Umbilical cord (tissue), 2 donors: ENCODE data around the gene ELOB. TPM values are rescaled to one million over a fixed set of nuclear protein-coding genes. Genes with fewer than 3 reads are reported as not detected.

ENCODE experiments used
- DNase-seq: peaks from one replicate; pipeline ENCODE4 v3.0.0-alpha.2; 2015; ENCODE audit warnings: low spot score
- total RNA-seq: library from RNA; depleted of rRNA; stranded (reverse); fragments of >200 nt; gene quantifications from one replicate; pipeline ENCODE4 v1.2.3, GENCODE V29; 2014; ENCODE audit warnings: low replicate concordance; ENCODE audit not compliant: insufficient read depth

ELOB gene
- 159 TPM for total RNA-seq

DNA sequence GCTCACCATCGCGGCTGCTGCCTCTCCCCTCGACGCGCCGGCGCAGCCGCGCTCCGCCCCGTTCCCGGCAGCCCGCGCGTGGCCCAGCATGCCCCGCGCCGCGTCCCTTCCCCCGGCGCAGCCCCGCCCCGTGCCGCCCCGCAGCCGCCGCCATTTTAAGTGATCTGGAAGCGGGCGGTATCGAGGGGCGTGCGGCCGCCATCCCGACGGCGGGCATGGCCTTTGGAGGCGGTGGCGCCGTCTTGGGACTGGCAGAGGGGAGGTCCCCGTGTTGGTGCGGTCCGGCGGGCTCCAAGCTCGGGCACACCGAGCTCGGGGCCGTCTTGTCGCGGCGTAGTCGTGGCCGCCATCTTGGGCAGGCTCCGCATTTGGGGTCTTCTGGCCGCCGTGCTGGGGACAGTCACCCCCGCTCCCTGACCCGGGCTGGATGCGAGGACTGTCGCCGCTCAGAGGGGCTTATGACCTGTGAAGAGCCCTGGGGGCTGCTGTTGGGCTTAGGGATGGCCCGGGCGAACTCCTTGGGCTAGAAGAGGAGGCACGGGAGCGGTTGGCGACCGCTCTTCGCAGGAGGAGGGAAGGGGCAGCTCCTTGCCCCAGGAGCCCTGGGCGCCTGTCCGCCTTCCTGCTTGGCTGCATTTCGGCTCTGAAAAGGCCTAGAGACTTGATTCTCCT lies at the start of gene ELOB:
ELOB (minus strand) TSS at position 50 of the 672 bp plus-strand sequence; CDS start at position 9, 41 bp downstream.
- DNase-seq, result peak; percentile 90

GRCh38 chr16:2825906-2826305 lies 48.8 kb upstream of the ELOB start:
- DNase-seq, result no peak

- no peak for DNase-seq
These were observed 48.1 kb upstream of the ELOB start for GRCh38 chr16:2825049-2825742.

- no peak for DNase-seq
These were observed 47.5 kb upstream of the ELOB start for GRCh38 chr16:2824626-2825025.

- no peak for DNase-seq
These were observed 45.4 kb upstream of the ELOB start for GRCh38 chr16:2822496-2822895.

DNA sequence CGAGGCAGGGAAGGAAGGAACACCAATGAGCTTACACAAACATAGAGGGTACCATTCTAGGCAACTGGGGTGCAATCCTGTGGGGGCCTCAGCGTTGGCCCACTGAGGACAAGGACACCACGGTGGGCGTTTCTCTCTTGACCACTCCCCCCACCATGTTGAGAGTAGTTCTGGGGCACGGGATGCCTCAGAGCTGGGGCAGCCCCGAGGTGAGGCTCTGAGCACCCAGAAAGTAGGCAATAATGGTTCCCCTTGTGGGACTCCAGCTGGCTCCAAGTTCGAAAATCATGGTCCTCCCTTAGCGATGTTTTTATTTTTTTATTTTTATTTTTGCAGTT lies 45.0 kb upstream of the ELOB start:
- DNase-seq, result no peak

GRCh38 chr16:2821487-2822157 lies 44.5 kb upstream of the ELOB start:
- DNase-seq, result no peak

GRCh38 chr16:2820836-2821486 lies 43.9 kb upstream of the ELOB start:
- no peak for DNase-seq

- no peak for DNase-seq
These were observed 43.1 kb upstream of the ELOB start for GRCh38 chr16:2819939-2820835.

GRCh38 chr16:2819179-2819938 lies 42.3 kb upstream of the ELOB start:
- no peak for DNase-seq

- no peak for DNase-seq
These were observed 41.3 kb upstream of the ELOB start for GRCh38 chr16:2818272-2818876.

GRCh38 chr16:2817340-2818271 lies 40.5 kb upstream of the ELOB start:
- DNase-seq, result no peak

- no peak for DNase-seq
These were observed 39.8 kb upstream of the ELOB start, which contains the start of gene PRSS21 for GRCh38 chr16:2816751-2817339. TSS of gene PRSS21 (plus strand) at chr16:2817237. CDS start at chr16:2817269, 32 bp downstream.

DNA sequence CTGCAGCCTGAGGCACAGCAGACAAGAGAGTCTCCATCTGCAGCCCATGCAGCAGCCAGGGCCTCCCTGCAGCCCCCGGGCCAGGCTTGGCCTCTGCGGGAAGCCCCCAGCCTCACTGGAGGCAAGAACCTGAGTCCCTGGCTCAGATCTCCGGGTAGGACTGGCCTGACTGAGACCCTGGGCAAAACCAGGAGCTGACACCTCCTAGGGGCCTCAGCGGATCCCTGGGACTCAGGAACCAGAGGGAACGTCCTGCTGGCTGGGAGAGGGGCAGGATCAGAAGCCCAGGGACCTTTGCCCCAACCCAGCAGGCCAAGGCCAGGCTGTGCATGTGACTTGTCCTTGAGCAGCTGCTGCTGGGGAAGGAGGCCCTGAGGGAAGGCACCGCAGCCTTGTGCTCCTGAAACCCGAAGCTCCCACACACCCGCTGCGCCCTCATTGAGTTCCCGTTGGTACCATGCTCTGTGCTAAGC lies 38.3 kb upstream of the ELOB start:
- no peak for DNase-seq

GRCh38 chr16:2814551-2815298 lies 37.6 kb upstream of the ELOB start:
- no peak for DNase-seq

GRCh38 chr16:2813771-2814221 lies 36.7 kb upstream of the ELOB start:
- DNase-seq, result no peak

DNA sequence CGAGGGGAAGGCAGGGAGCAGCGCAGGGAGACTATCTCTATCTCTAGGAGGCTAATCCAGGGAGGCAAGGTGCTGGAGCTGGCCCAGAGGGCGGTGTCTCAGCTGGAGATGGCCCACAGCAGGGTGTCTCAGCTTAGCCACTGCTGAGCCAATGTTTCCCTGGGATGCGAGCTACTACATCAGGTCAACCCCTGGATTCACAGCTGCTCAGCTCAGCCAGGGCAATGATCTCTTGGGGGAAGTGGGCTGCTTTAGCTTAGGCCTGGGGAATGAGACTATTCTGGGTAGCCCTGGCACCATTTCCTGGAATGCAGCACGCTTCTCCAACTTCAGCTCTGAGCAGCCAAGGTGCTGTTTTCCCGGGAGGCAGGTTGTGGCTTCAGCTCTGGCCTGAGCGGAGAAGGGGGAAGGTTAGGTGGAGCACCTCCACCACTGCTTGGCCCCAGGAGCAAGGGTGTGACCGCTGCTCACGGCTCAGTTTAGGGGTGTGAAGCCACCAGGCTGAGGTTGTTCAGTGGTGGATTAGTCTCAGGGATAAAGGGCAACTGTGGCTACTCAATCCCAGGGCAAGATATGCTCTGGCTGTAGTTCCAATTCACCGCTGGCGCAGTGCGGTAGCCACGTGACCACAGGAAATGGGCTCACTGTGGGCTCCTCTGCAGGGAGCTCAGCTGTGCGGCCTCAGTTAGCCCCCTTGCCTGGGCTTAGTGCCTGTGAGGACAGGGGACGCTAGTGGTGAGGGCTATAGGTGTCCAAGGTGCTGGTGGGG lies 34.8 kb upstream of the ELOB start:
- no peak for DNase-seq
